Memory B cell (primary cell): ENCODE data around the gene SORBS1.

Experiments
- ATAC-seq: fragments of 150-1000 bp; cut with Tn5 transposase; 2 replicates; pipeline ENCODE4 v1.10.0; 2021; ENCODE audit warnings: low read depth, mild to moderate bottlenecking, moderate library complexity
- DNase-seq, 2 donors: peaks; one replicate each; pipeline ENCODE4 v3.0.0; 2022; ENCODE audit warnings: low spot score in 2 of 2
- H3K27ac Mint-ChIP-seq: one replicate; pipeline ENCODE4 v1.8.0; 2022; ENCODE audit warnings: mild to moderate bottlenecking, moderate library complexity, mixed read lengths
- H3K27me3 Mint-ChIP-seq: one replicate; pipeline ENCODE4 v1.8.0; 2022; ENCODE audit warnings: mixed read lengths
- H3K36me3 Mint-ChIP-seq: one replicate; pipeline ENCODE4 v1.8.0; 2022; ENCODE audit warnings: mild to moderate bottlenecking, mixed read lengths
- H3K4me1 Mint-ChIP-seq: one replicate; pipeline ENCODE4 v1.8.0; 2022; ENCODE audit warnings: mixed read lengths
- H3K4me3 Mint-ChIP-seq: one replicate; pipeline ENCODE4 v1.8.0; 2022; ENCODE audit warnings: mild to moderate bottlenecking, moderate library complexity, mixed read lengths
- H3K9me3 Mint-ChIP-seq: one replicate; pipeline ENCODE4 v1.8.0; 2022; ENCODE audit warnings: mixed read lengths

The SORBS1 gene

GRCh38 chr10:95505641-95506040, 55.5 kb downstream of the SORBS1 start:
- Mint-ChIP-seq H3K27me3 (peaks cover 5% of the 10 kb centered on the region), H3K36me3 (no peaks in the 10 kb centered on the region), H3K4me1 (no peaks in the 10 kb centered on the region), H3K27ac (no peak overlapping the region), H3K4me3 (no peak overlapping the region), H3K9me3 (no peaks in the 10 kb centered on the region)
- DNase-seq (no peak), ATAC-seq (no peak)

DNA sequence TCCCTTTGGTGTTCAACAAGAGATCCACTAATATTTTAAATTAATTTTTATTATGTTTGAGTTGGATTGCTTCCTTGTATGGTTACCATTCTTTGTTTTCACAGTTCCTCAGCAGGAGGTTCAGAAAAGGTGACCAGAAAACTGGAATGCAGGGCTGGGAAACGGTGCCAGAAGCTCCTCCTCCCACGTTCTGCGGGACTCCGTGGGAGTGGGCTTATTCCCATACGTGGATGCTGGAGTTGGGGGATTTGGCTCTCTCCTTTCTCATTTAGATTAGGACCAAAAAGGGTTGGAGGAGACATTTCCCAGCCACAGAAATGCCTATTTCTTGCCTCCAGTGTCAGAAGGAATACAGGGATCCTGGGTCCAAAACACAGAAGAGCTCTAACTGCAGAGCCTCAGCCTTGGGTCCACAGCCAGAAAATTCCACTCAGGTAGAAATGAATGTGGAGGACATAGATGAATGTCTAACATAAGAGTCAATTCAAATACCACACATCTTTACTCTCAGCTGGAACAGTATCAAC, 56.0 kb downstream of the SORBS1 start:
- H3K4me3 Mint-ChIP-seq: no peak overlapping the region
- no peak for ATAC-seq
- no peaks in the 10 kb centered on the region for H3K9me3 Mint-ChIP-seq
- no peak for DNase-seq
- H3K27me3 Mint-ChIP-seq: peaks cover 5% of the 10 kb centered on the region
- no peaks in the 10 kb centered on the region for H3K4me1 Mint-ChIP-seq
- H3K36me3 Mint-ChIP-seq: no peaks in the 10 kb centered on the region
- no peak overlapping the region for H3K27ac Mint-ChIP-seq

DNA sequence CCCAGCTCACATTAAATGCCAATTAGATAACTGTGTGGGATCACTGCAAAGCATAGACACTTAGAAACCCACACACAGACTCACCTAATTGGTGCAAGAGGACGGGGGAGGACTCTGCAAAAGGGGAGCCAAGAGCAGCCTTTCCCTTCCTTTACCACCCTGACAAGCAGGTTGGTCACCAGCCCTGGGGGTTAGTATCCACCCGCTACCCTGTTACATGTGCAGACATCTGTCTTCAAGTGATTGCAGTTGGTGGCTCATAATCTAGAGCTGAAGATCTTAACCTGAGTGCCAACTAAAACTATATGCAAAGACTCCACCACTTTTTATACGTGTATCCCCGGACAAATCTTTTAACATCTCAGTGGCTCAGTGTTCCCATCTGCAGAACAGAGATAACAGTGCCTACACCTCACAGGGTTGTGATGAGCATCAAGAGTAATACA, 56.9 kb downstream of the SORBS1 start:
- H3K27me3 Mint-ChIP-seq: peaks cover 5% of the 10 kb centered on the region
- ATAC-seq: no peak
- no peak overlapping the region for H3K4me3 Mint-ChIP-seq
- no peaks in the 10 kb centered on the region for H3K4me1 Mint-ChIP-seq
- H3K27ac Mint-ChIP-seq: no peak overlapping the region
- H3K36me3 Mint-ChIP-seq: no peaks in the 10 kb centered on the region
- H3K9me3 Mint-ChIP-seq: no peaks in the 10 kb centered on the region
- DNase-seq: no peak

DNA sequence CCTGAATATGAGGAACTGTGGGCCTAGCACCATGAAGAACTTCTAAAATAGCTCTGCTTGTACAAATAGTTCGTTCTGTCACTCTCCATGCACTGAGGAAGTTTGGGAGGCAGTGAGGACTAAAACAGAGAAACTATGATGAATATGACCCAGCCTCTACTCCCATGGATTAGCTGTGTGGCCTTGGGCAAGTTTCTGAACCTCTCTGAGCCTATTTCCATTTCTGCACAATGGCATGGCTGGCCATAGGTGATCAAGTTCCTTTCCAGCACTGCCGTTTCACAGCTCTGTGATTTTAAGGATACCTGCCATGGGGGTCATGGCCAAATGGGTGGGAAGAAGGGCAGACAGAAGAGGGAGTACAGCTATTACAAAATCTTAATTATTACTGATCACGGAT, 57.6 kb downstream of the SORBS1 start:
- DNase-seq: no peak
- no peak for ATAC-seq
- H3K27ac Mint-ChIP-seq: no peak overlapping the region
- no peak overlapping the region for H3K4me3 Mint-ChIP-seq
- H3K9me3 Mint-ChIP-seq: no peaks in the 10 kb centered on the region
- H3K4me1 Mint-ChIP-seq: no peaks in the 10 kb centered on the region
- H3K36me3 Mint-ChIP-seq: no peaks in the 10 kb centered on the region
- peaks cover 5% of the 10 kb centered on the region for H3K27me3 Mint-ChIP-seq

- H3K4me3 Mint-ChIP-seq: no peak overlapping the region
- no peak for DNase-seq
- peaks cover 5% of the 10 kb centered on the region for H3K27me3 Mint-ChIP-seq
- no peaks in the 10 kb centered on the region for H3K4me1 Mint-ChIP-seq
- no peak overlapping the region for H3K27ac Mint-ChIP-seq
- ATAC-seq: no peak
- no peaks in the 10 kb centered on the region for H3K36me3 Mint-ChIP-seq
- H3K9me3 Mint-ChIP-seq: no peaks in the 10 kb centered on the region
Observed at GRCh38 chr10:95503001-95503400, 58.2 kb downstream of the SORBS1 start.

DNA sequence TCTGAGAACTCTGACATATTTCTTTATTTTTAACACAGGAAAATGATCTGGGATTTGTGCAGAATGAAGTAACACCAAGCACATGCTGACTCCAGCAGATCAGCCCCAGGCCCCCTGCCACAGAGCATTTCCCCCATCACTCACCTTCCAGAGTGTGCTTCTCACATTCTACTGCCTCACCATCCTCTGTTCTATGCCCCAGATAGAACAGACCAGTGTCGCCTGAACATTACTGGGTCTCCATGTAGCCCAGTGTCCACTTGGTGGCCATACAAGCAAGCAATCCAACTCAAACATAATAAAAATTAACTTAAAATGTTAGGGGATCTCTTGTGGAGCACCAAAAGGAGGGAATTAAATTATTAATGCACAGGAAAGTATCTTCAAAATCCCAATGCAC, 58.8 kb downstream of the SORBS1 start:
- Mint-ChIP-seq H3K4me1 (no peaks in the 10 kb centered on the region), H3K4me3 (no peak overlapping the region), H3K27me3 (peaks cover 9% of the 10 kb centered on the region), H3K36me3 (no peaks in the 10 kb centered on the region), H3K9me3 (no peaks in the 10 kb centered on the region), H3K27ac (no peak overlapping the region)
- DNase-seq (no peak), ATAC-seq (no peak)

- DNase-seq (no peak), ATAC-seq (no peak)
- no peaks in the 10 kb centered on the region for H3K36me3 Mint-ChIP-seq
- no peaks in the 10 kb centered on the region for H3K9me3 Mint-ChIP-seq
- no peaks in the 10 kb centered on the region for H3K4me1 Mint-ChIP-seq
- H3K27me3 Mint-ChIP-seq: peaks cover 15% of the 10 kb centered on the region
- H3K4me3 Mint-ChIP-seq: no peak overlapping the region
- H3K27ac Mint-ChIP-seq: no peak overlapping the region
Observed at GRCh38 chr10:95501203-95502094, 59.7 kb downstream of the SORBS1 start.

- ATAC-seq: no peak
- Mint-ChIP-seq H3K27ac (no peak overlapping the region), H3K4me3 (no peak overlapping the region), H3K27me3 (peaks cover 15% of the 10 kb centered on the region), H3K36me3 (no peaks in the 10 kb centered on the region), H3K4me1 (no peaks in the 10 kb centered on the region), H3K9me3 (no peaks in the 10 kb centered on the region)
- no peak for DNase-seq
Observed at GRCh38 chr10:95500649-95501048, 60.5 kb downstream of the SORBS1 start.

DNA sequence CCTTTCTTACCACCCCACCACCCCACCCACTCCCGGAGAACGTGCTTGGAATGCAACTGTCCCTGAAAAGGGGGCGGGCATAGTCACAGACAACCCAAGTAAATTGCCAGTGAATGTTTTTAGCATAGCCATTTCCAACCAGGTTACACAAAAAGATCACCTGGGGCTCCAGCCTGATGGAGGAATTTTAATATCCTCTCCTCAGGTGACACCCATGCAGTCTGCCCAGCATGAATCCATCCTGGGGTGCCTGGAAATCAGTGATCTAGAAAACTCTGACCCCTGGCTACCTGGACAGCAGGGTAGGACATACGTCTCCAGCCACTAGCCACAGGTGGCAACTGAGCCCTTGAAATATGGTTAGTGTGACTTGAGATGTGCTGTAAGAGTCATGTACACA, 61.1 kb downstream of the SORBS1 start:
- Mint-ChIP-seq H3K4me1 (no peaks in the 10 kb centered on the region), H3K27me3 (peaks cover 18% of the 10 kb centered on the region), H3K4me3 (no peak overlapping the region), H3K9me3 (no peaks in the 10 kb centered on the region), H3K27ac (no peak overlapping the region), H3K36me3 (no peaks in the 10 kb centered on the region)
- DNase-seq: no peak
- ATAC-seq: no peak

- H3K4me1 Mint-ChIP-seq: no peaks in the 10 kb centered on the region
- DNase-seq: no peak
Observed at GRCh38 chr10:95499482-95499989, 61.6 kb downstream of the SORBS1 start.

GRCh38 chr10:95496951-95497350, 64.2 kb downstream of the SORBS1 start:
- H3K27ac Mint-ChIP-seq: no peak overlapping the region
- H3K36me3 Mint-ChIP-seq: no peaks in the 10 kb centered on the region
- H3K27me3 Mint-ChIP-seq: peaks cover 17% of the 10 kb centered on the region
- no peak overlapping the region for H3K4me3 Mint-ChIP-seq
- H3K4me1 Mint-ChIP-seq: no peaks in the 10 kb centered on the region
- DNase-seq: no peak
- no peak for ATAC-seq
- no peaks in the 10 kb centered on the region for H3K9me3 Mint-ChIP-seq

More at GRCh38 chr10:95499482-95499989, 61.6 kb downstream of the SORBS1 start:
- peaks cover 17% of the 10 kb centered on the region for H3K27me3 Mint-ChIP-seq
- H3K4me3 Mint-ChIP-seq: no peak overlapping the region
- ATAC-seq: no peak
- H3K36me3 Mint-ChIP-seq: no peaks in the 10 kb centered on the region
- no peak overlapping the region for H3K27ac Mint-ChIP-seq
- no peaks in the 10 kb centered on the region for H3K9me3 Mint-ChIP-seq

GRCh38 chr10:95496246-95496911, 64.8 kb downstream of the SORBS1 start:
- DNase-seq: no peak
- H3K4me1 Mint-ChIP-seq: no peaks in the 10 kb centered on the region
- H3K27me3 Mint-ChIP-seq: peaks cover 17% of the 10 kb centered on the region
- no peaks in the 10 kb centered on the region for H3K9me3 Mint-ChIP-seq
- no peak overlapping the region for H3K4me3 Mint-ChIP-seq
- no peaks in the 10 kb centered on the region for H3K36me3 Mint-ChIP-seq
- H3K27ac Mint-ChIP-seq: no peak overlapping the region
- no peak for ATAC-seq

DNA sequence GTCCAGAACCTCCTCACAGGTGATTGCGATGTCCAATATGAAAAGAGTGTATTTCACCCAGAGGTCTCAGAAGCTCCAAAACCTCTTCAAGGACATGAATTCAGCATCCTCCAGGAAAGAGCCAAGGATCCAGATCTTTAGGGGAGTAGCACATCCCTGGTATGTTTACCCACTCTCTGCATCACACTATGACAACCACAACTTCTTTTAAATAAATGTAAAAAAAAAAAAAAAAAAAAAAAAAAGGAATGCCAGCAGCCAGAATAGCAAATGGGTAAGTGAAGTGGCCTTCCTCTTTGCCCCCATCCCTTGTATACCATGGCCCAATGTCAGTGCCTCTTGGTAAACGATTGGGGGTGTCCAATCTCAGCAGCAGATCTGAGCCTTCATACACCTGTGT, 67.3 kb downstream of the SORBS1 start:
- DNase-seq: no peak
- Mint-ChIP-seq H3K27me3 (peaks cover 19% of the 10 kb centered on the region), H3K36me3 (no peaks in the 10 kb centered on the region), H3K27ac (no peak overlapping the region), H3K4me3 (no peak overlapping the region), H3K9me3 (no peaks in the 10 kb centered on the region), H3K4me1 (no peaks in the 10 kb centered on the region)
- no peak for ATAC-seq

- Mint-ChIP-seq H3K36me3 (no peaks in the 10 kb centered on the region), H3K4me1 (peaks cover 2% of the 10 kb centered on the region), H3K4me3 (no peak overlapping the region), H3K27ac (no peak overlapping the region), H3K9me3 (no peaks in the 10 kb centered on the region), H3K27me3 (peaks cover 3% of the 10 kb centered on the region)
- no peak for ATAC-seq
- DNase-seq: no peak
Observed at GRCh38 chr10:95487994-95488393, 73.2 kb downstream of the SORBS1 start.
